NT2/D1 (cell line): ENCODE results near the gene RPL21.

Experiments
- YY1 ChIP-seq: IDR thresholded peaks from 2 replicates; pipeline ENCODE4 v1.6.1; 2011; ENCODE audit not compliant: insufficient read length, insufficient read depth
- ZNF274 ChIP-seq: IDR thresholded peaks from 2 replicates; pipeline ENCODE4 v1.6.1; 2011; ENCODE audit warnings: mild to moderate bottlenecking, low read depth, low read length

- TF ChIP-seq ZNF274 (no peak), YY1 (no peak)
Observed at GRCh38 chr13:27276188-27276587, 24.8 kb downstream of the RPL21 start.
